K562 (cell line): ENCODE results near the gene NUDT12. TPM values are rescaled to one million over a fixed set of nuclear protein-coding genes. Genes with fewer than 3 reads are reported as not detected.

Experiments used
- ATAC-seq: fragments of 200-7000 bp; cut with Tn5 transposase; 3 replicates; pipeline ENCODE4 v1.9.1; 2020; ENCODE audit warnings: moderate library complexity
- BruUV-seq: library from RNA; stranded (reverse); fragments of 400-500 nt; replicated peaks from 2 replicates; lab custom pipeline; 2021; lab: Mats Ljungman, UMichigan
- CTCF ChIA-PET: fragments of 300-600 bp; formaldehyde crosslinking; extraction: SDS; loops from one replicate; lab custom pipeline; 2021; ENCODE audit warnings: low intra/inter-chr PET ratio; lab: Yijun Ruan, JAX
- POLR2A ChIA-PET: fragments of 300-600, 350-650 bp; sonication (Branson Sonifier 250); formaldehyde crosslinking; extraction: SDS; loops from one replicate; lab custom pipeline; 2021; ENCODE audit warnings: antibody characterized with exemption, inconsistent platforms; lab: Yijun Ruan, JAX
- DNase-seq, 4 experiments: peaks; one replicate each; pipeline versions ENCODE4 v3.0.0 to v3.0.0-alpha.2; 2011 to 2018; ENCODE audit warnings: low spot score in 3 of 4, mixed read lengths in 3 of 4; ENCODE audit errors: extremely low read depth in 1 of 4
- FAIRE-seq: peaks from 2 replicates; lab custom pipeline; 2011; peaks lifted over from hg19 to GRCh38; lab: Jason Lieb, UNC
- H2AFZ ChIP-seq: 2 replicates; pipeline ENCODE4 v1.6.0; 2011; ENCODE audit warnings: low read depth, low read length, control low read depth, inconsistent platforms
- H3K27ac ChIP-seq: fragments of 200-600 bp; 3 replicates; pipeline ENCODE4 v1.8.0; 2011; ENCODE audit warnings: low read depth, mild to moderate bottlenecking, control low read depth, inconsistent platforms, low read length, moderate library complexity, mixed read lengths; ENCODE audit errors: extremely low read depth
- H3K27me3 ChIP-seq, 2 experiments: fragments of 300-600 bp in 1 of 2; 2 replicates in 1 of 2; 3 replicates in 1 of 2; pipeline versions ENCODE4 v1.6.0 to v1.8.0; 2011; ENCODE audit warnings: inconsistent platforms in 2 of 2, low read length in 2 of 2, mild to moderate bottlenecking in 1 of 2, mixed read lengths in 1 of 2, moderate library complexity in 1 of 2; ENCODE audit not compliant: control insufficient read depth in 2 of 2, insufficient read depth in 2 of 2
- H3K36me3 ChIP-seq: fragments of 300-600 bp; 3 replicates; pipeline ENCODE4 v1.8.0; 2011; ENCODE audit warnings: mild to moderate bottlenecking, low read length, inconsistent platforms; ENCODE audit not compliant: control insufficient read depth, insufficient read depth
- H3K4me1 ChIP-seq, 2 experiments: fragments of 200-600 bp in 1 of 2; replicated peaks in 1 of 2; 2 replicates in 1 of 2; 3 replicates in 1 of 2; pipeline versions ENCODE4 v1.5.1 to v1.8.0; 2011; ENCODE audit warnings: inconsistent platforms in 2 of 2, low read length in 2 of 2, mild to moderate bottlenecking in 1 of 2, mixed read lengths in 1 of 2, moderate library complexity in 1 of 2; ENCODE audit not compliant: control insufficient read depth in 2 of 2, insufficient read depth in 2 of 2
- H3K4me2 ChIP-seq: 2 replicates; pipeline ENCODE4 v1.6.1; 2011; ENCODE audit warnings: low read length, control low read depth, inconsistent platforms, mixed read lengths; ENCODE audit not compliant: insufficient read depth
- H3K4me3 ChIP-seq: fragments of 200-600 bp; sonication (generic), shearing (Covaris generic); 2 replicates; pipeline ENCODE4 v1.5.1; 2016; ENCODE audit warnings: control low read depth, inconsistent platforms
- H3K79me2 ChIP-seq: fragments of 200-600 bp; 3 replicates; pipeline ENCODE4 v1.8.0; 2011; ENCODE audit warnings: low read length, inconsistent platforms; ENCODE audit not compliant: control insufficient read depth, insufficient read depth
- H3K9ac ChIP-seq, 2 experiments: 2 replicates each; pipeline versions ENCODE4 v1.6.0 to v1.6.1; 2011; ENCODE audit warnings: low read depth in 2 of 2, low read length in 2 of 2, control low read depth in 1 of 2, inconsistent platforms in 1 of 2, mild to moderate bottlenecking in 1 of 2, mixed read lengths in 1 of 2; ENCODE audit not compliant: insufficient read depth in 1 of 2
- H3K9me1 ChIP-seq: one replicate; pipeline ENCODE4 v1.6.0; 2011; ENCODE audit warnings: inconsistent platforms, mild to moderate bottlenecking, low read length, moderate library complexity; ENCODE audit not compliant: control insufficient read depth, insufficient read depth
- H3K9me3 ChIP-seq: replicated peaks from 2 replicates; pipeline ENCODE4 v1.5.1; 2011; ENCODE audit warnings: low read depth, low read length, inconsistent platforms; ENCODE audit not compliant: control insufficient read depth, insufficient read depth
- H4K20me1 ChIP-seq: replicated peaks from 2 replicates; pipeline ENCODE4 v1.6.1; 2011; ENCODE audit warnings: low read length, inconsistent platforms, mixed read lengths; ENCODE audit not compliant: control insufficient read depth, insufficient read depth
- ARID1B ChIP-seq: fragments of 450-650 bp; IDR thresholded peaks from 2 replicates; pipeline ENCODE4 v1.6.1; 2016; ENCODE audit warnings: antibody characterized with exemption, mild to moderate bottlenecking, inconsistent platforms
- CBFA2T3 ChIP-seq: fragments of 450-650 bp; IDR thresholded peaks from 2 replicates; pipeline ENCODE4 v1.6.1; 2017
- FOXM1 ChIP-seq, 2 experiments: fragments of 450-650 bp in 1 of 2; sonication (generic) in 1 of 2; formaldehyde crosslinking in 1 of 2; IDR thresholded peaks; 2 replicates each; pipeline versions ENCODE4 v1.6.1 to v1.9.0; 2017 to 2022; ENCODE audit warnings: low read depth in 2 of 2, mild to moderate bottlenecking in 2 of 2, missing genetic modification reagents in 1 of 2, moderate library complexity in 1 of 2
- KDM1A ChIP-seq, 2 experiments: fragments of 450-650 bp; IDR thresholded peaks; 2 replicates each; pipeline ENCODE4 v1.6.1; 2016; ENCODE audit warnings: mild to moderate bottlenecking in 2 of 2
- NELFE ChIP-seq: IDR thresholded peaks from 2 replicates; pipeline ENCODE4 v1.6.1; 2011; ENCODE audit warnings: mild to moderate bottlenecking; ENCODE audit not compliant: insufficient read depth, insufficient read length
- SREBF1 ChIP-seq: fragments of 150-350 bp; IDR thresholded peaks from 2 replicates; pipeline ENCODE4 v1.6.1; 2014; ENCODE audit warnings: antibody characterized with exemption, low read depth, low read length, borderline replicate concordance
- SRSF7 ChIP-seq: fragments of 200-400 bp; formaldehyde crosslinking; optimal IDR thresholded peaks from 2 replicates; pipeline ENCODE3; 2017; ENCODE audit warnings: mild to moderate bottlenecking, low read depth, low read length
- ZNF217 ChIP-seq: sonication (generic); formaldehyde crosslinking; IDR thresholded peaks from 2 replicates; pipeline ENCODE4 v1.8.0; 2022; ENCODE audit warnings: mild to moderate bottlenecking, missing genetic modification reagents
- WGBS: fragments of 100-300 bp; shearing (Covaris generic); methylation state at CpG from one replicate; pipeline ENCODE4 v1.1.6; 2016; ENCODE audit warnings: low coverage, mixed read lengths; ENCODE audit not compliant: insufficient coverage; ENCODE audit errors: missing lambda C conversion rate; 5-methylcytosine and 5-hydroxymethylcytosine counted together
- in situ Hi-C: fragments of 300-500 bp; cut with MboI; formaldehyde crosslinking; loops from 4 replicates; pipeline ENCODE4 v1.15.0; 2018; ENCODE audit warnings: inconsistent platforms, mixed read lengths
- intact Hi-C: fragments of 100-400 bp; cut with micrococcal nuclease; formaldehyde crosslinking; loops from 2 replicates; pipeline ENCODE4 v1.14.2; 2022
- polyA plus RNA-seq, 8 experiments: library from polyadenylated mRNA; depleted of rRNA in 4 of 8; stranded (reverse) in 5 of 8; unstranded in 3 of 8; fragments of >200 nt; fragmentation: Nextera tagmentation in 2 of 8; fragmentation: Illumina TruSeq in 1 of 8; extraction: Ambion mirVana in 2 of 8; extraction: Trizol in 1 of 8; gene quantifications; 2 replicates each; pipeline versions ENCODE4 v1.2.1 to v1.2.3, GENCODE V29; 2011 to 2014; ENCODE audit warnings: inconsistent platforms in 1 of 8, missing spikeins in 1 of 8
- total RNA-seq, 7 experiments: library from RNA; depleted of rRNA in 6 of 7; stranded (reverse); fragments of >200 nt in 6 of 7; fragmentation: Illumina TruSeq in 2 of 7; extraction: Trizol in 2 of 7; gene quantifications; 2 replicates each; pipeline versions ENCODE4 v1.2.1 to v1.2.3, GENCODE V29; 2011 to 2021; ENCODE audit warnings: low replicate concordance in 1 of 7
- TF ChIP-seq, protein P1 (sequence below): fragments of 450-650 bp; formaldehyde crosslinking; IDR thresholded peaks from 2 replicates; pipeline ENCODE4 v1.4.0; 2020; ENCODE audit warnings: mild to moderate bottlenecking, moderate library complexity

Gene NUDT12
- total and polyA plus RNA-seq, 9 of the 15 experiments (the other 6 are each of a cell fraction or from before 2014, with no cell fraction given) = 10.9 to 27.2 (median 18.5) TPM

DNA sequence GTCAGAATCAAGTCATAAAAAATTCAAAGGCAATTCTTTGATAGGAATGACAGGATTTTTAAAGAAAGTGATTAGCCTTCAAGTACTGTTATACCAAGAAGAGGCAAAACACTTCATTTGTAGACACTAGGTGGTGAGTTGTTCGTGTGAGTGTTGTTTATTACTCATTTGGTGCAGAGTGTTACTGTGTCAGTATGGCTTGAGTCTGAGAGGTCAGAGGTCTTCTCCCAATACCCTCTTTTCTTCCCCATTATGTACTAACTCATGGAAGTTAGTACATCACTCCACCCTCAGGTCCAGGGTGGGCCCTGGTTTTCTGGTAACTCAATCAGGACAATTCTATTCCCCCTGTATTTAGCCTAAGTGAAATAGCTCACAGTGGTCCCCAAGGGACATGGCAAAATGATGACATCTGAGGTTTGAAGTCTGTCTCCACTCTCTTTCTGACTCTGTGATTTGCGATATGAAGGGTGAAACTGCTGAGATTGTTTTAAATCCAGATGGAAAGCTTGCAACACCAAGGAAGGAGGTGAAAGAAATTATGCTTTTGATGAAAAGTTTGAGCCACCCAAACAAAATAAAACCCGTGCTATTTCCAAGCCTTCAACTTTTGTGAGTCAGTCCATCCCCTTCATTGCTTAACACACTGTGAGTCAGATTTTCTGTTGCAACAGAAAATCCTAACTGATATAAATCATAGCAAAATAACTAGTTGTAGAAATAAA lies 56.8 kb downstream of the NUDT12 start:
- Histone ChIP-seq H3K79me2 (no peaks in the 10 kb centered on the region), H3K9me3 (no peaks in the 10 kb centered on the region), H3K9me1 (no peaks in the 10 kb centered on the region), H3K4me1 (no peaks in the 10 kb centered on the region), H3K27ac (no peak overlapping the region), H3K4me2 (no peak overlapping the region), H3K4me3 (no peak overlapping the region), H4K20me1 (no peaks in the 10 kb centered on the region), H3K27me3 (no peaks in the 10 kb centered on the region), H3K9ac (no peak overlapping the region), H2AFZ (no peak overlapping the region), H3K36me3 (no peaks in the 10 kb centered on the region)
- in situ Hi-C loops (no loop called here), intact Hi-C loops (no loop called here)
- CTCF ChIA-PET = interaction anchor here (0.6 kb wide), 1 partner anchor 271 kb away, joined by 3 read pairs; no protein-coding TSS in a partner anchor
- ATAC-seq (no peak), FAIRE-seq (no peak), DNase-seq (no peak)
- POLR2A ChIA-PET = no interaction called here
- WGBS = 0% methylated on average over 3 of the region's 3 CpGs
- BruUV-seq = no TSS peak
- TF ChIP-seq SREBF1 (no peak), FOXM1 (IDR thresholded peaks at IDR 0.05; ENCODE audit: low read depth) (no peak), FOXM1 (CRISPR knock-in tag; IDR thresholded peaks at IDR 0.05; ENCODE audit: low read depth) (no peak), CBFA2T3 (no peak), SRSF7 (no peak), ZNF217 (CRISPR knock-in tag) (no peak), ARID1B (no peak), NELFE (no peak), KDM1A (IDR thresholded peaks at IDR 0.05) (no peak)
- TF ChIP-seq, protein P1, sequence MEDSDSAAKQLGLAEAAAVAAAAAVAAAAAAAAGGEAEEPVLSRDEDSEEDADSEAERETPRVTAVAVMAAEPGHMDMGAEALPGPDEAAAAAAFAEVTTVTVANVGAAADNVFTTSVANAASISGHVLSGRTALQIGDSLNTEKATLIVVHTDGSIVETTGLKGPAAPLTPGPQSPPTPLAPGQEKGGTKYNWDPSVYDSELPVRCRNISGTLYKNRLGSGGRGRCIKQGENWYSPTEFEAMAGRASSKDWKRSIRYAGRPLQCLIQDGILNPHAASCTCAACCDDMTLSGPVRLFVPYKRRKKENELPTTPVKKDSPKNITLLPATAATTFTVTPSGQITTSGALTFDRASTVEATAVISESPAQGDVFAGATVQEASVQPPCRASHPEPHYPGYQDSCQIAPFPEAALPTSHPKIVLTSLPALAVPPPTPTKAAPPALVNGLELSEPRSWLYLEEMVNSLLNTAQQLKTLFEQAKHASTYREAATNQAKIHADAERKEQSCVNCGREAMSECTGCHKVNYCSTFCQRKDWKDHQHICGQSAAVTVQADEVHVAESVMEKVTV (CRISPR knock-in tag) = no peak
